ENCODE data around the gene SPC24. TPM values are rescaled to one million over a fixed set of nuclear protein-coding genes. Genes with fewer than 3 reads are reported as not detected.

The SPC24 gene
- total and polyA plus RNA-seq, 2 donors (not counting 3 experiments of a cell fraction or from before 2014, with no cell fraction given), result 19.8 to 70.0 TPM

DNA sequence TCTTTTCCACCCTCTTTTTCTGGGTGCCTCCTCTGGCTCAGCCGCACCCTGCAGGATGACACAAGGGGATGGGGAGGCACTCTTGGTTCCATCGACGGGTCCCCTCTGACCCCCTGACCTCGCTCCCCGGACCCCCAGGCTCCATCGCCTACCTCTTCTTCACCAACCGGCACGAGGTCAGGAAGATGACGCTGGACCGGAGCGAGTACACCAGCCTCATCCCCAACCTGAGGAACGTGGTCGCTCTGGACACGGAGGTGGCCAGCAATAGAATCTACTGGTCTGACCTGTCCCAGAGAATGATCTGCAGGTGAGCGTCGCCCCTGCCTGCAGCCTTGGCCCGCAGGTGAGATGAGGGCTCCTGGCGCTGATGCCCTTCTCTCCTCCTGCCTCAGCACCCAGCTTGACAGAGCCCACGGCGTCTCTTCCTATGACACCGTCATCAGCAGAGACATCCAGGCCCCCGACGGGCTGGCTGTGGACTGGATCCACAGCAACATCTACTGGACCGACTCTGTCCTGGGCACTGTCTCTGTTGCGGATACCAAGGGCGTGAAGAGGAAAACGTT, 42.4 kb downstream of the SPC24 start:
- FAIRE-seq (no peak), DNase-seq (ENCODE audit: low read depth, low spot score) (no peak)
- no peak overlapping the region for H3K9ac ChIP-seq (replicated peaks; ENCODE audit: extremely low read depth, insufficient read depth, low read length)
- peaks cover 22 to 30% of the 10 kb centered on the region in 2 experiments for H3K36me3 ChIP-seq (ENCODE audit: control insufficient read depth in 2 of 2, extremely low read depth in 1 of 2, insufficient read depth in 2 of 2, low read length in 2 of 2)
- CTCF ChIA-PET, result no interaction called here
- H4K20me1 ChIP-seq (replicated peaks; ENCODE audit: control insufficient read depth, extremely low read depth, insufficient read depth, low read length), result no peaks in the 10 kb centered on the region
- H3K9me3 ChIP-seq (replicated peaks; ENCODE audit: control insufficient read depth, insufficient read depth, low read length), result no peaks in the 10 kb centered on the region
- H3K79me2 ChIP-seq (ENCODE audit: control insufficient read depth, insufficient read depth, low read length), result peaks cover 33% of the 10 kb centered on the region
- TF ChIP-seq MYC (IDR thresholded peaks at IDR 0.05; ENCODE audit: low read depth, low read length), result no peak
- no peak for TF ChIP-seq JUN (IDR thresholded peaks at IDR 0.05; ENCODE audit: borderline replicate concordance, insufficient read depth, insufficient read length, low read depth)
- no peak for TF ChIP-seq GATA2 (IDR thresholded peaks at IDR 0.05; ENCODE audit: insufficient read depth, insufficient read length, low read depth, low read length)
- TF ChIP-seq, protein P1, sequence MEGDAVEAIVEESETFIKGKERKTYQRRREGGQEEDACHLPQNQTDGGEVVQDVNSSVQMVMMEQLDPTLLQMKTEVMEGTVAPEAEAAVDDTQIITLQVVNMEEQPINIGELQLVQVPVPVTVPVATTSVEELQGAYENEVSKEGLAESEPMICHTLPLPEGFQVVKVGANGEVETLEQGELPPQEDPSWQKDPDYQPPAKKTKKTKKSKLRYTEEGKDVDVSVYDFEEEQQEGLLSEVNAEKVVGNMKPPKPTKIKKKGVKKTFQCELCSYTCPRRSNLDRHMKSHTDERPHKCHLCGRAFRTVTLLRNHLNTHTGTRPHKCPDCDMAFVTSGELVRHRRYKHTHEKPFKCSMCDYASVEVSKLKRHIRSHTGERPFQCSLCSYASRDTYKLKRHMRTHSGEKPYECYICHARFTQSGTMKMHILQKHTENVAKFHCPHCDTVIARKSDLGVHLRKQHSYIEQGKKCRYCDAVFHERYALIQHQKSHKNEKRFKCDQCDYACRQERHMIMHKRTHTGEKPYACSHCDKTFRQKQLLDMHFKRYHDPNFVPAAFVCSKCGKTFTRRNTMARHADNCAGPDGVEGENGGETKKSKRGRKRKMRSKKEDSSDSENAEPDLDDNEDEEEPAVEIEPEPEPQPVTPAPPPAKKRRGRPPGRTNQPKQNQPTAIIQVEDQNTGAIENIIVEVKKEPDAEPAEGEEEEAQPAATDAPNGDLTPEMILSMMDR (IDR thresholded peaks at IDR 0.05; ENCODE audit: extremely low read depth in 1 of 2, insufficient read depth in 1 of 2, low read depth in 1 of 2, low read length in 2 of 2), result no peak
- no peak for TF ChIP-seq EZH2 (IDR thresholded peaks at IDR 0.05; ENCODE audit: borderline replicate concordance, low read depth, low read length, severe bottlenecking)
- no peak for TF ChIP-seq POLR2A (IDR thresholded peaks at IDR 0.05; ENCODE audit: low read depth, low read length)
- TF ChIP-seq POLR2AphosphoS5 (IDR thresholded peaks at IDR 0.05; ENCODE audit: insufficient read depth, low read depth, low read length), result no peak
- TF ChIP-seq FOS (IDR thresholded peaks at IDR 0.05; ENCODE audit: borderline replicate concordance, insufficient read depth, low read length), result no peak
- TF ChIP-seq, protein P2, sequence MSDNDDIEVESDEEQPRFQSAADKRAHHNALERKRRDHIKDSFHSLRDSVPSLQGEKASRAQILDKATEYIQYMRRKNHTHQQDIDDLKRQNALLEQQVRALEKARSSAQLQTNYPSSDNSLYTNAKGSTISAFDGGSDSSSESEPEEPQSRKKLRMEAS (IDR thresholded peaks at IDR 0.05; ENCODE audit: insufficient read depth, insufficient read length), result no peak
- intact Hi-C loops (cut with micrococcal nuclease) (no loop called here), dilution Hi-C loops (cut with MboI; ENCODE audit: extremely low pct_ligation_motif_present, low sequenced_read_pairs) (no loop called here)
- no peaks in the 10 kb centered on the region for H3K27me3 ChIP-seq (ENCODE audit: control insufficient read depth in 2 of 2, insufficient read depth in 2 of 2, low read length in 2 of 2)
- no TSS peak for BruUV-seq (replicated peaks)
- no peak overlapping the region for H3K27ac ChIP-seq (ENCODE audit: insufficient read depth, low read depth, low read length)
- no peak overlapping the region for H3K4me2 ChIP-seq (ENCODE audit: insufficient read depth, low read length)
- H2AFZ ChIP-seq (ENCODE audit: low read depth, low read length), result no peak overlapping the region
- no peaks in the 10 kb centered on the region for H3K4me1 ChIP-seq (ENCODE audit: control insufficient read depth, extremely low read depth, insufficient read depth, low read length)
- POLR2A ChIA-PET, result no interaction called here
- H3K4me3 ChIP-seq (replicated peaks in 1 of 3; ENCODE audit: insufficient read depth in 1 of 3, low read depth in 1 of 3, low read length in 3 of 3), result no peak overlapping the region
- no peaks in the 10 kb centered on the region for H3K9me1 ChIP-seq (replicated peaks; ENCODE audit: control insufficient read depth, extremely low read depth, insufficient read depth, low read length)

Measured in endothelial cell of umbilical vein (primary cell).